Endothelial cell (in vitro differentiated cells): Measurements from ENCODE around the gene TXLNG. TPM values are rescaled to one million over a fixed set of nuclear protein-coding genes. Genes with fewer than 3 reads are reported as not detected.

Source experiments
- DNase-seq: peaks from one replicate; pipeline ENCODE4 v3.0.0; 2021; ENCODE audit warnings: low spot score
- H3K27ac Mint-ChIP-seq: one replicate; pipeline ENCODE4 v1.8.0; 2021; ENCODE audit warnings: mixed read lengths, inconsistent platforms; ENCODE audit not compliant: unreplicated experiment
- H3K27me3 Mint-ChIP-seq: one replicate; pipeline ENCODE4 v1.8.0; 2021; ENCODE audit warnings: mild to moderate bottlenecking, moderate library complexity, mixed read lengths, inconsistent platforms; ENCODE audit not compliant: unreplicated experiment
- H3K36me3 Mint-ChIP-seq: one replicate; pipeline ENCODE4 v1.8.0; 2021; ENCODE audit warnings: mild to moderate bottlenecking, low read depth, mixed read lengths, inconsistent platforms; ENCODE audit not compliant: unreplicated experiment
- H3K4me1 Mint-ChIP-seq: one replicate; pipeline ENCODE4 v1.8.0; 2021; ENCODE audit warnings: mild to moderate bottlenecking, mixed read lengths, inconsistent platforms; ENCODE audit not compliant: unreplicated experiment
- H3K4me3 Mint-ChIP-seq: one replicate; pipeline ENCODE4 v1.8.0; 2021; ENCODE audit warnings: mild to moderate bottlenecking, mixed read lengths, inconsistent platforms; ENCODE audit not compliant: unreplicated experiment
- H3K9me3 Mint-ChIP-seq: one replicate; pipeline ENCODE4 v1.8.0; 2021; ENCODE audit warnings: mixed read lengths, inconsistent platforms; ENCODE audit not compliant: unreplicated experiment
- total RNA-seq: library from RNA; stranded (reverse); fragmentation: NEBNext Ultra II Directional; extraction: Animal tissue kit (Norgen Biotek cat#: 25700); gene quantifications from one replicate; pipeline ENCODE4 v1.2.1, GENCODE V29; 2021; ENCODE audit not compliant: unreplicated experiment
- TF ChIP-seq, protein P1 (sequence below): fragments of 200-600 bp; sonication (generic); IDR thresholded peaks from one replicate; pipeline ENCODE4 v1.5.0; 2021; ENCODE audit warnings: antibody characterized with exemption; ENCODE audit not compliant: unreplicated experiment

The TXLNG gene
- total RNA-seq, 1 donor from 2014 or later = 6.6 TPM

DNA sequence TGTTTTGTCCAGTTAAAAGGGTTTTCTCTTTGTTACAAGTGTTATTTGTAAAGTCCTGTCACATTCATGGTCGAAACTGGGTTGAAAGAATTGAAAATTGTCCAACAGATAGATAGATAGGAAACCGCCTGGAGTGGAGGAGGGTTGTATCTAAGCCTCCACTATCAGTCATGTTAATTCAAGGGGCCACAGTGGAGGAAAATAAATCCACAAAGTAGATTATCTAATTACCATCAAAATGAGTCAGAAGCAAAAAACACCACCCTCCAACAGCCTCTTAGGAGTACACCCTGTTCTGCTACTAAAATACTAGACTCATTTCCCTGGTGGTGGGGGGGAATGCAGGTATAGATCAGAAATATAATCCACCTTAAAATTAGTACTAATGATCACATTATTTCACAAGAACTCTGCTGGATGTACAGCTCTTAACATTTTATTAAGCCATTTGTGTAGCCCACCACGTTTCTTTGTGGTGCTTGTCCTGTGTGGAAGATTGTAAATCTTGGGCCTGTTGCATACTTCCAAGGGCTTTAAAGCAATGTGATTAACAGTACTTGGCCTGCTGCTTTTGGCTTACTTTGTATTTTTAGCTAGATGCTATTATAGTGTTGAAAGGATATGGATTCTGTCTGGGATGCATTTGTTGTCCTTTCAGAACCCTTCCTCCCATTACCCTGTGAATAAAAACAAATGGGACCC, 57.1 kb downstream of the TXLNG start:
- Mint-ChIP-seq H3K4me1 (no peaks in the 10 kb centered on the region), H3K36me3 (no peaks in the 10 kb centered on the region), H3K27ac (no peak overlapping the region), H3K9me3 (no peaks in the 10 kb centered on the region), H3K27me3 (no peaks in the 10 kb centered on the region), H3K4me3 (no peak overlapping the region)
- TF ChIP-seq, protein P1, sequence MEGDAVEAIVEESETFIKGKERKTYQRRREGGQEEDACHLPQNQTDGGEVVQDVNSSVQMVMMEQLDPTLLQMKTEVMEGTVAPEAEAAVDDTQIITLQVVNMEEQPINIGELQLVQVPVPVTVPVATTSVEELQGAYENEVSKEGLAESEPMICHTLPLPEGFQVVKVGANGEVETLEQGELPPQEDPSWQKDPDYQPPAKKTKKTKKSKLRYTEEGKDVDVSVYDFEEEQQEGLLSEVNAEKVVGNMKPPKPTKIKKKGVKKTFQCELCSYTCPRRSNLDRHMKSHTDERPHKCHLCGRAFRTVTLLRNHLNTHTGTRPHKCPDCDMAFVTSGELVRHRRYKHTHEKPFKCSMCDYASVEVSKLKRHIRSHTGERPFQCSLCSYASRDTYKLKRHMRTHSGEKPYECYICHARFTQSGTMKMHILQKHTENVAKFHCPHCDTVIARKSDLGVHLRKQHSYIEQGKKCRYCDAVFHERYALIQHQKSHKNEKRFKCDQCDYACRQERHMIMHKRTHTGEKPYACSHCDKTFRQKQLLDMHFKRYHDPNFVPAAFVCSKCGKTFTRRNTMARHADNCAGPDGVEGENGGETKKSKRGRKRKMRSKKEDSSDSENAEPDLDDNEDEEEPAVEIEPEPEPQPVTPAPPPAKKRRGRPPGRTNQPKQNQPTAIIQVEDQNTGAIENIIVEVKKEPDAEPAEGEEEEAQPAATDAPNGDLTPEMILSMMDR = no peak
- DNase-seq = no peak

DNA sequence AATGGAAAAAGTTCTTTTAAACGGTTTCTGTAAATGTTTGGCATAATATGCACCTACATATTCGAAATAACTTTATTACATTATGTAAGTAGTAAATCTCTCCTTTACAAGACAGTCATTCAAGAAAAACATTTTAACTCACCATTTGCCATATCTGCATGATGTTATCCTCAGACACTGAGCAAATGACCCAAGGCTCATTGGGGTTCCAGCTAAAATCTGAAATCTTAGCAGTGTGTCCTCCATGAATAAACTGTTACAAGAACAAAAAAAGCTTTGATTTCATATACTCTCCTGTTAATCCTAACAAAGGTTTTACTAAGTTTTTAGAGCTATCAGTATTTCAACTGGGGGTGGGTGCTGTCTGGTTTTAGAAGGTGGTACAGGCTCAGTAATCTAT, 59.4 kb downstream of the TXLNG start:
- Mint-ChIP-seq H3K9me3 (no peaks in the 10 kb centered on the region), H3K36me3 (peaks cover 3% of the 10 kb centered on the region), H3K4me1 (no peaks in the 10 kb centered on the region), H3K4me3 (no peak overlapping the region), H3K27ac (no peak overlapping the region), H3K27me3 (peaks cover 1% of the 10 kb centered on the region)
- DNase-seq = no peak
- TF ChIP-seq, protein P1 = no peak

DNA sequence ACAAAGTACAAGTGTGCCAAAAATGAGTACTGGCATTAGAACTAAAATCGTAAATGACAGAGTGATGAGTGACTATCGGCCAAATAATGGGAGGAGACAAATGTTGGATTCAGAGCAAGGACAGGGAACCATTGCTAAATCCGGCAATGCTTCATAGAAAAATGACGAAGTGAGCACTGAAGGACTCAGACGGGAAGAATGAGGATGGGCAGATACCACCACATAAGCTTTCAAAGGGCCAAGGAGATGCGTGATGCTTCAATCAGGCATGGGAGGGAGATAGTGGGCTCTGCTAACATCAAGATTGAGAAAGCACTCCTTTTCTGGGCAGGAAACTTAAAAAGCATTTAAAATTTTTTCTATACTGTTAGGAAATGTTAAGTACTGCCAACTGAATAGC, 62.3 kb downstream of the TXLNG start:
- TF ChIP-seq, protein P1 = no peak
- no peaks in the 10 kb centered on the region for H3K4me1 Mint-ChIP-seq
- DNase-seq = no peak
- peaks cover 3% of the 10 kb centered on the region for H3K36me3 Mint-ChIP-seq
- peaks cover 1% of the 10 kb centered on the region for H3K27me3 Mint-ChIP-seq
- no peak overlapping the region for H3K4me3 Mint-ChIP-seq
- H3K9me3 Mint-ChIP-seq = no peaks in the 10 kb centered on the region
- H3K27ac Mint-ChIP-seq = no peak overlapping the region

DNA sequence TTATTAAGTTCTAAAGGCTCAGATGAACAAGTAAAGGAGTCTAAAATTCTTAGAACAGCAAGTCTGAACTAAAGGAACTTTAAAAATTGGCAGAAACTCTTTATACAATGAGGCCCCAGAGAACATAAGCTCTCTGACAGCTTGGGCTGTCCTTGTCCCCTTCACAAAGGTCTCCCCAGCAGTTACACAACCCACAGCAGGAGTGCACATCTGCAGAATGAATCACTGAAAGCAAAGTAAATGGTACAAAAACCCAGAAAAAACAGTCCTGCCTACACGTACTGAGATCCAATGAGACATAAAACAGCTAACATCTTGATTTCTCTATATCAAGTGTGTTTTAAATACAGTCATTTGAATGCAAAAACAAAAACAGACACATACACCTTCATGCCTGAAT, 65.2 kb downstream of the TXLNG start:
- Mint-ChIP-seq H3K27me3 (peaks cover 1% of the 10 kb centered on the region), H3K4me3 (no peak overlapping the region), H3K9me3 (no peaks in the 10 kb centered on the region), H3K36me3 (peaks cover 3% of the 10 kb centered on the region), H3K4me1 (no peaks in the 10 kb centered on the region), H3K27ac (no peak overlapping the region)
- TF ChIP-seq, protein P1 = no peak
- no peak for DNase-seq

DNA sequence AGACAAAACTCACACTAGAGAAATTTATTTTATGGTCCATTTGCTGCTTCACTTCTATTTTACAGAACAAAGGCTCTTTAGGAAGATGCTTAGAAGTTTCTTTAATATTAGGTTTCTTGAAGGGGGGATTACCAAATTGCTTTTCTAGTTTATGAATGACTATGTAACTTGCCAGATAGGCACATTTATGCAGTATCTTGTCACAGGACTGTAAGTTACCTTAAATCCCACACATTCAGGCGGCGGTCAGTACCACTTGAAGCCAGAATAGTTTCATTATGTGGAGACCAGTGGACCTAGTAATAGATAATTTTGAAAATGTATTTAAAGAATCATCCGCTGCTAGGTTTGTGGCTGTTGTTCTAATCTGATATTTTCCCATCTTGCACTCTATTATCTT, 65.6 kb downstream of the TXLNG start:
- Mint-ChIP-seq H3K27ac (no peak overlapping the region), H3K9me3 (no peaks in the 10 kb centered on the region)

More for the DNA sequence above, 65.6 kb downstream of the TXLNG start:
- no peak for DNase-seq
- Mint-ChIP-seq H3K4me1 (no peaks in the 10 kb centered on the region), H3K27me3 (peaks cover 1% of the 10 kb centered on the region), H3K36me3 (peaks cover 5% of the 10 kb centered on the region), H3K4me3 (no peak overlapping the region)
- TF ChIP-seq, protein P1 = no peak
